SK-N-MC (cell line): Measurements from ENCODE around the gene NFAT5.

Experiments
- EZH2 ChIP-seq: fragments of 200-600 bp; sonication (generic); IDR thresholded peaks from one replicate; pipeline ENCODE4 v1.6.1; 2017; ENCODE audit warnings: antibody characterized with exemption
- POLR2AphosphoS5 ChIP-seq: IDR thresholded peaks from 2 replicates; pipeline ENCODE4 v1.6.1; 2012; ENCODE audit warnings: mild to moderate bottlenecking, low read depth, low read length, borderline replicate concordance

GRCh38 chr16:69701452-69701851, 135.7 kb downstream of the NFAT5 start:
- TF ChIP-seq EZH2 (no peak), POLR2AphosphoS5 (no peak)
